Mucosa of rectum (tissue), 2 donors: ENCODE results near the gene FER.

Experiments
- H3K27ac ChIP-seq, 2 donors: one replicate each; pipeline ENCODE4 v1.7.0; 2013; ENCODE audit warnings: inconsistent platforms in 2 of 2, low read depth in 2 of 2, low read length in 2 of 2
- H3K27me3 ChIP-seq, 2 donors: one replicate each; pipeline ENCODE4 v1.7.0; 2013; ENCODE audit warnings: low read length in 2 of 2; ENCODE audit not compliant: control insufficient read depth in 2 of 2, insufficient read depth in 2 of 2
- H3K36me3 ChIP-seq, 2 donors: one replicate each; pipeline ENCODE4 v1.7.0; 2013; ENCODE audit warnings: low read length in 2 of 2; ENCODE audit not compliant: control insufficient read depth in 2 of 2, insufficient read depth in 2 of 2
- H3K4me1 ChIP-seq, 2 donors: one replicate each; pipeline ENCODE4 v1.7.0; 2013; ENCODE audit warnings: low read length in 2 of 2, mild to moderate bottlenecking in 1 of 2; ENCODE audit not compliant: control insufficient read depth in 2 of 2, insufficient read depth in 2 of 2
- H3K4me3 ChIP-seq, 2 donors: one replicate each; pipeline ENCODE4 v1.7.0; 2013; ENCODE audit warnings: low read length in 2 of 2
- H3K9ac ChIP-seq, 2 donors: one replicate each; pipeline ENCODE4 v1.7.0; 2013; ENCODE audit warnings: low read length in 2 of 2, low read depth in 1 of 2, mild to moderate bottlenecking in 1 of 2
- H3K9me3 ChIP-seq, 2 donors: one replicate each; pipeline ENCODE4 v1.7.0; 2013; ENCODE audit warnings: low read length in 2 of 2; ENCODE audit not compliant: control insufficient read depth in 2 of 2
- donor health status: healthy.
- donor health status: Normal muscosa, but diverticular disease.

FER gene

GRCh38 chr5:108727236-108727650, 20.5 kb upstream of the FER start:
- Histone ChIP-seq H3K9ac (peak overlapping the region; percentile 78 to 97), H3K27ac (peak overlapping the region; percentile 92 to 93), H3K27me3 (no peaks in the 10 kb centered on the region), H3K4me3 (peak overlapping the region; percentile 90 to 91), H3K9me3 (no peaks in the 10 kb centered on the region), H3K36me3 (no peaks in the 10 kb centered on the region), H3K4me1 (peaks cover 4 to 13% of the 10 kb centered on the region in 2 donors)

- Histone ChIP-seq H3K9me3 (no peaks in the 10 kb centered on the region), H3K36me3 (no peaks in the 10 kb centered on the region), H3K27ac (peak overlapping the region; percentile 92 to 93), H3K27me3 (no peaks in the 10 kb centered on the region), H3K4me1 (peaks cover 4 to 13% of the 10 kb centered on the region in 2 donors), H3K9ac (peak overlapping the region; percentile 78 to 97), H3K4me3 (peak overlapping the region; percentile 90 to 91)
Observed at GRCh38 chr5:108727651-108728565, 19.8 kb upstream of the FER start.

GRCh38 chr5:108728566-108729241, 19.0 kb upstream of the FER start:
- Histone ChIP-seq H3K27me3 (no peaks in the 10 kb centered on the region), H3K36me3 (no peaks in the 10 kb centered on the region), H3K9ac (peak overlapping the region; percentile 78 to 97), H3K9me3 (no peaks in the 10 kb centered on the region), H3K4me1 (peaks cover 4 to 13% of the 10 kb centered on the region in 2 donors), H3K27ac (peak overlapping the region; percentile 92 to 93), H3K4me3 (peak overlapping the region; percentile 90 to 91)

- Histone ChIP-seq H3K27ac (no peak overlapping the region), H3K4me3 (peak overlapping the region in 1 of 2 donors; percentile 90), H3K36me3 (no peaks in the 10 kb centered on the region), H3K9ac (peak overlapping the region in 1 of 2 donors; percentile 78), H3K27me3 (no peaks in the 10 kb centered on the region), H3K4me1 (peaks cover 4 to 13% of the 10 kb centered on the region in 2 donors), H3K9me3 (no peaks in the 10 kb centered on the region)
Observed at GRCh38 chr5:108729242-108729615, 18.5 kb upstream of the FER start.

- H3K9me3 ChIP-seq: no peaks in the 10 kb centered on the region
- H3K27me3 ChIP-seq: no peaks in the 10 kb centered on the region
- no peak overlapping the region for H3K4me3 ChIP-seq
- no peak overlapping the region for H3K9ac ChIP-seq
- no peaks in the 10 kb centered on the region for H3K36me3 ChIP-seq
- no peak overlapping the region for H3K27ac ChIP-seq
- peaks cover 4 to 13% of the 10 kb centered on the region in 2 donors for H3K4me1 ChIP-seq
Observed at GRCh38 chr5:108730617-108731340, 16.9 kb upstream of the FER start.

GRCh38 chr5:108735790-108736189, 11.9 kb upstream of the FER start:
- no peaks in the 10 kb centered on the region for H3K27me3 ChIP-seq
- no peak overlapping the region for H3K9ac ChIP-seq
- no peaks in the 10 kb centered on the region for H3K36me3 ChIP-seq
- H3K4me3 ChIP-seq: no peak overlapping the region
- no peaks in the 10 kb centered on the region for H3K4me1 ChIP-seq
- H3K27ac ChIP-seq: no peak overlapping the region
- H3K9me3 ChIP-seq: no peaks in the 10 kb centered on the region

GRCh38 chr5:108736855-108737254, 10.8 kb upstream of the FER start:
- H3K9ac ChIP-seq: no peak overlapping the region
- no peak overlapping the region for H3K4me3 ChIP-seq
- H3K36me3 ChIP-seq: no peaks in the 10 kb centered on the region
- no peaks in the 10 kb centered on the region for H3K9me3 ChIP-seq
- H3K27ac ChIP-seq: no peak overlapping the region
- H3K27me3 ChIP-seq: no peaks in the 10 kb centered on the region
- no peaks in the 10 kb centered on the region for H3K4me1 ChIP-seq

- no peak overlapping the region for H3K9ac ChIP-seq
- H3K27ac ChIP-seq: no peak overlapping the region
- no peaks in the 10 kb centered on the region for H3K4me1 ChIP-seq
- H3K36me3 ChIP-seq: no peaks in the 10 kb centered on the region
- H3K9me3 ChIP-seq: no peaks in the 10 kb centered on the region
- H3K27me3 ChIP-seq: no peaks in the 10 kb centered on the region
- H3K4me3 ChIP-seq: no peak overlapping the region
Observed at GRCh38 chr5:108739376-108739775, 8.3 kb upstream of the FER start.

GRCh38 chr5:108739906-108740305, 7.8 kb upstream of the FER start:
- H3K4me1 ChIP-seq: no peaks in the 10 kb centered on the region

GRCh38 chr5:108743319-108743718, 4.4 kb upstream of the FER start:
- Histone ChIP-seq H3K4me3 (no peak overlapping the region), H3K36me3 (no peaks in the 10 kb centered on the region), H3K9ac (no peak overlapping the region), H3K27me3 (no peaks in the 10 kb centered on the region), H3K4me1 (no peaks in the 10 kb centered on the region), H3K27ac (no peak overlapping the region), H3K9me3 (no peaks in the 10 kb centered on the region)

More at GRCh38 chr5:108739906-108740305, 7.8 kb upstream of the FER start:
- Histone ChIP-seq H3K9me3 (no peaks in the 10 kb centered on the region), H3K36me3 (no peaks in the 10 kb centered on the region), H3K27me3 (no peaks in the 10 kb centered on the region), H3K27ac (no peak overlapping the region), H3K9ac (no peak overlapping the region), H3K4me3 (no peak overlapping the region)
